GM18861 (cell line): ENCODE measurements around the gene ZNF581.

Experiments
- ATAC-seq: cut with Tn5 transposase; IDR thresholded peaks from one replicate; pipeline ENCODE4 v1.9.1; 2021; ENCODE audit not compliant: unreplicated experiment

The ZNF581 gene

GRCh38 chr19:55611300-55611982, 32.0 kb upstream of the ZNF581 start:
- ATAC-seq = no peak

DNA sequence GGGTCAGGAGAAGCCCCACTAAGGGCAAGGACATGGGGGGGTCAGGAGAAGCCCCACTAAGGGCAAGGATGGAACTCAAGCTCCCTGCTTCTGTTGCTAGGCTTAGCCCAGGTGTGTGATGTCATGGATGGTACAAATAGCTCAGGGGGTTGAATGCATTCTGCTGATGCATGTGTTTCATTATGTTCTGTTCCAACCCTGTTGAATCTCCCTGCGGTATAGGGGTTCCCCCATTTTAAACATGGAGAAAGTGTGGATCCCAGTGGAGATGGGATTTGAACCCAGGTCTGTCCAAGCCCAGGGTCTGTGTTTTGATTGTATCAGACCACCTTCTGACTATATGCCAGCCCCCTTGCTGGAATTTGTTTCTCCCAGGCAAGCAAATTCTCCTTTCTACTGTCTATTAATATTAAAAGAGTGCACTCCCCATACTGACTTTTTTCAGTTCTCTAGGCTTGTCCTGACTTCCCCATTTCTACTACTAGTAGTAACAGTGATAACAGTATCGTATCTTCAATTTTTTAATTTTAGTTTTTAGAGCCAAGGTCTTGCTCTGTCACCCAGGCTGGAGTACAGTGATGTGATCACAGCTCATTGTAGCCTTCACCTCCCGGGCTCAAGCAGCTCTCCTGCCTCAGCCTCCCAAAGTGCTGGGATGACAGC, 31.3 kb upstream of the ZNF581 start:
- ATAC-seq = no peak

GRCh38 chr19:55613396-55613795, 30.1 kb upstream of the ZNF581 start:
- ATAC-seq = no peak

DNA sequence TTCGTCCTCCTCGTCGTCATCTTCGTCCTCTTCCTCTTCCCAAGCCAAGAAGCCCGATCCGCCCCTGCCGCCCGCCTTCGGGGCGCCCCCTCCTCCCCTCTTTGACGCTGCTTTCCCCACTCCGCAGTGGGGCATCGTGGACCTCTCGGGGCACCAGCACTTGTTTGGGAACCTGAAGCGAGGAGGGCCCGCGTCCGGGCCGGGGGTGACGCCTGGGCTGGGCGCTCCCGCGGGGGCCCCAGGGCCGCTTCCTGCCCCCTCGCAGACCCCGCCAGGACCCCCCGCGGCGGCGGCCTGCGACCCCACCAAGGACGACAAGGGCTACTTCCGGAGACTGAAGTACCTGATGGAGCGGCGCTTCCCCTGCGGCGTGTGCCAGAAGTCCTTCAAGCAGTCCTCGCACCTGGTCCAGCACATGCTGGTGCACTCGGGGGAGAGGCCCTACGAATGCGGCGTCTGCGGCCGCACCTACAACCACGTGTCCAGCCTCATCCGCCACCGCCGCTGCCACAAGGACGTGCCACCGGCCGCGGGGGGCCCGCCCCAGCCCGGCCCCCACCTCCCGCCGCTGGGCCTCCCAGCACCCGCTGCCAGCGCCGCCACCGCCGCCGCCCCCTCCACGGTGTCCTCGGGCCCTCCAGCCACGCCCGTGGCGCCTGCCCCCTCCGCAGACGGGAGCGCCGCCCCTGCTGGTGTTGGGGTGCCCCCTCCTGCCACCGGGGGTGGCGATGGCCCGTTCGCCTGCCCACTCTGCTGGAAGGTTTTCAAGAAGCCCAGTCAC, 29.3 kb upstream of the ZNF581 start:
- no peak for ATAC-seq

GRCh38 chr19:55614711-55615542, 28.5 kb upstream of the ZNF581 start:
- no peak for ATAC-seq

DNA sequence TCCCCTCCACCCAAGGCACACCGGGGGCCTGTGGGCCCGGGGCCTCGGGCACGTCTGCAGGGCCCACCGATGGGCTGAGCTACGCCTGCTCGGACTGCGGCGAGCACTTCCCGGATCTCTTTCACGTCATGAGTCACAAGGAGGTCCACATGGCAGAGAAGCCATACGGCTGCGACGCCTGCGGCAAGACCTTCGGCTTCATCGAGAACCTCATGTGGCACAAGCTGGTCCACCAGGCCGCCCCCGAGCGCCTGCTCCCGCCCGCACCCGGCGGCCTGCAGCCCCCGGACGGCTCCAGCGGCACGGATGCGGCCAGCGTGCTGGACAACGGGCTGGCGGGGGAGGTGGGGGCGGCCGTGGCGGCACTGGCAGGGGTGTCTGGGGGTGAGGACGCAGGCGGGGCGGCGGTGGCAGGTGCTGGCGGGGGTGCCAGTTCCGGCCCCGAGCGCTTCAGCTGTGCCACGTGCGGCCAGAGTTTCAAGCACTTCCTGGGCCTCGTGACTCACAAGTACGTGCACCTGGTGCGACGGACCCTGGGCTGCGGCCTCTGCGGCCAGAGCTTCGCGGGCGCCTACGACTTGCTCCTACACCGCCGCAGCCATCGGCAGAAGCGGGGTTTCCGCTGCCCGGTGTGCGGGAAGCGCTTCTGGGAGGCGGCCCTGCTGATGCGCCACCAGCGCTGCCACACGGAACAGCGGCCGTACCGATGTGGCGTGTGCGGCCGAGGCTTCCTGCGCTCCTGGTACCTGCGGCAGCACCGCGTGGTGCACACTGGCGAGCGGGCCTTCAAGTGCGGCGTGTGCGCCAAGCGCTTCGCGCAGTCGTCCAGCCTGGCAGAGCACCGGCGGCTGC, 27.7 kb upstream of the ZNF581 start:
- no peak for ATAC-seq

DNA sequence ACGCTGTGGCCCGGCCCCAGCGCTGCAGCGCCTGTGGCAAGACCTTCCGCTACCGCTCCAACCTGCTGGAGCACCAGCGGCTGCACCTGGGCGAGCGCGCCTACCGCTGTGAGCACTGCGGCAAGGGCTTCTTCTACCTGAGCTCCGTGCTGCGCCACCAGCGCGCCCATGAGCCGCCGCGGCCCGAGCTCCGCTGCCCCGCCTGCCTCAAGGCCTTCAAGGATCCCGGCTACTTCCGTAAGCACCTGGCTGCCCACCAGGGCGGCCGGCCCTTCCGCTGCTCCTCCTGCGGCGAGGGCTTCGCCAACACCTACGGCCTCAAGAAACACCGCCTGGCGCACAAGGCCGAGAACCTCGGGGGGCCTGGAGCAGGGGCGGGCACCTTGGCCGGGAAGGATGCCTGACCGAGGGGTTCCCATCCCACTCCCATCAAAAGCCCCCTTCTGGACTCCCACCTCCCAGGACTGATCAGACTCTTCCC, 27.0 kb upstream of the ZNF581 start:
- no peak for ATAC-seq

GRCh38 chr19:55617426-55617825, 26.0 kb upstream of the ZNF581 start:
- ATAC-seq = no peak

GRCh38 chr19:55618426-55618825, 25.0 kb upstream of the ZNF581 start:
- ATAC-seq = no peak

DNA sequence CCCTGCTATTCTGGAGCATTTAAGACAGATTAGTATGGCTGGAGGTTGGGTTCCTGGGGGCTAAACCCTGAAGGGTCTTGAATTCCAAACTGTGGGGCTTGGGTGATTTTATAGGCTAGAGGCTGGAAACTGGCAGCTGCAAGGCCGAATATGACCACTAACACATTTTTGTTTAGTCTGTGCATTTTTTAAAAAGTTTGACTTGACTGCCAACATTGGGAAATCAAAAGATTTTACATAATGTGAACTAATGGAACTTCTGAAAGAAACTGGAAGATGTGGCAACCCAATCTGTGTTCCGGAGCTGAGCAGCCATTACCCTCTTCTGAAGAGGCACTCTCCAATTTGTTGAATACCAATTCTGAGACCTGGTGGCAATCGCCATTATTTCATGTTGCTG, 24.2 kb upstream of the ZNF581 start:
- no peak for ATAC-seq

- no peak for ATAC-seq
Measured at GRCh38 chr19:55620410-55621204, 22.8 kb upstream of the ZNF581 start.

- no peak for ATAC-seq
Measured at GRCh38 chr19:55621205-55621672, 22.2 kb upstream of the ZNF581 start.

DNA sequence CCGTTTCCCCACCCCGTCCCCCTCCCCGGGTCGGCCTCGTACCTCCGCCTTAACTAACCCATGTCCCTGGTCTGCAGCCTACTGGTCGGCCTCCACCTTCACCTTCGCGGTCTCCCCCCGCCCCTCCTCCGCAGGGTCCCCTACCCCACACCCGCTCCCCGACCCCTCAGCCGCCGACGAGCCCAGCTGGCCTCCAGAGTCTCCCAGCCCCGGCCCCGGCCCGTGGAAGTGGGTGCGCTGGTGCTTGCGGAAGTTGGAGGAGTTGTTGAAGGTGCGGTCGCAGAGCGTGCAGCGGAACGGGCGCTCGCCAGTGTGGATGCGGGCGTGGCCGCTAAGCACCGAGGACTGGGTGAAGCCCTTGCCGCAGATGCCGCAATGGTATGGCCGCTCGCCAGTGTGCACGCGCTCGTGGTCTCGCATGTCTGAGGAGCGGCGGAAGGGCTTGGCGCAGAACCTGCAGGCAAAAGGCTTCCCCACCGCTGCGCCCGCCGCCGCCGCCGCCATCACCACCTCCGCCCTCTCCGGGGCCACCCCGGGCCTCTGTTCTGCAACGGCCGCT, 21.7 kb upstream of the ZNF581 start:
- no peak for ATAC-seq

DNA sequence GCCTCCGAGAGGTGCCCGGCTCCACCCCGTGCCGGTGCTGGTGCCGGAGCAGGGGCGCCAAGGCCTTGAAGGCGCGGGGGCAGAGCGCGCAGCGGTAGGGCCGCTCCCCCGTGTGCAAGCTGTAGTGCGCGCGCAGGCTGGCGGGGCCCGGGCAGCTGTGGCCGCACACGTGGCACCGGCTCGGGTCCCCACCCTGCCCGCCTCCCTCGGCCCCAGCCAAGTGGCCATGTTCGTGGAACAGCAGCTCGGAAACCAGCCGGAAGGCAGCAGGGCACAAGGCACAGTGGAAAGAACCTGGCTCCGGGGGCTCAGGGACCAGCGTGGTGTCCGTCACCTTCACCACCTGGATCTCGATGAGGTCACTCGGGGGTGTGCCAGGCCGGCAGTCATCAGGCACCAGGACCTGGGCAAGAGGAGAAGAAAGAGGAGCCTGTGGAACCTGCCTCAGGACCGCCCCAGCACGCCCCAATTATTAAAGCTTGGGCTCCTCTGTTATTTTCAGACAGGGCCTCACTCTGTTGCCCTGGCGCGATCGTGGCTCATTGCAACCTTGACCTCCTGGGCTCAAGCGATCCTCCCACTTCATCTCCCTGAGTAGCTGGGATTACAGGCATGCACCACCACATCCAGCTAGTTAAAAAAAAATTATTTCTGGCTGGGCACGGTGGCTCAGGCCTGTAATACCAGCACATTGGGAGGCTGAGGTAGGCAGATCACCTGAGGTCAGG, 21.0 kb upstream of the ZNF581 start:
- ATAC-seq = no peak

- no peak for ATAC-seq
Measured at GRCh38 chr19:55623130-55623529, 20.3 kb upstream of the ZNF581 start.

DNA sequence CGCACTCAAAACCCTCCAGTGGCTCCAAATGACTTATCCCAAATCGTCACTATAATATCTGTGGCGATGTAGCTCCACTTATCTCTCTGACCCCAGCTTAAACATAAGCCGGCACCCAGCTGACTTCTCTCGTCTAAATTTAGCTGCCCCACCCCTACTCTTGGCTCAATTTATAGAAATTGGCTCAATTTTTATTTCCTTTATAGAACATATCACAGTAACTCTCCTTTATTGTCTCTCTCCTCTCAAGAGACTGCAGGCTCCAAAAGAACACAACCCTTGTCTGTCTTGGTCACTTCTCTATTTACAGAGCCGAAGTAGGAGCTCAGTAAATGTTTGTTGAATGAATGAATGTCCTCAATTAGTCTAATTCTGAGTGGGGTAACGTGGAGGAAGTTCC, 19.9 kb upstream of the ZNF581 start:
- ATAC-seq = no peak

- no peak for ATAC-seq
Measured at GRCh38 chr19:55624109-55625003, 19.1 kb upstream of the ZNF581 start, which contains the start of gene ZNF784. TSS of gene ZNF784 (minus strand) at chr19:55624566. CDS start at chr19:55624561, 5 bp downstream.
